K562 (cell line): ENCODE data around the gene PPP1R14B. TPM values are rescaled to one million over a fixed set of nuclear protein-coding genes. Genes with fewer than 3 reads are reported as not detected.
A peak's percentile ranks its signal among the peaks of the same experiment; 100 is the strongest.

Experiments
- ARNT ChIP-seq, 2 experiments: fragments of 450-650 bp; IDR thresholded peaks; 2 replicates each; pipeline ENCODE4 v1.6.1; 2016; ENCODE audit warnings: mild to moderate bottlenecking in 1 of 2
- CCNT2 ChIP-seq: IDR thresholded peaks from 2 replicates; pipeline ENCODE4 v1.6.1; 2011; ENCODE audit warnings: borderline replicate concordance, low read depth, mild to moderate bottlenecking, moderate library complexity, mixed read lengths, low read length; ENCODE audit not compliant: insufficient read length; ENCODE audit errors: extremely low read depth
- CREB5 ChIP-seq: fragments of 250-450 bp; sonication (Bioruptor Pico); IDR thresholded peaks from 2 replicates; pipeline ENCODE4 v1.5.0; 2020; ENCODE audit warnings: mild to moderate bottlenecking
- ETV1 ChIP-seq: fragments of 450-650 bp; conservative IDR thresholded peaks from 2 replicates; pipeline ENCODE4 v1.6.1; 2016; ENCODE audit warnings: missing genetic modification characterization, control low read depth, low read depth, missing compliant biosample characterization
- FOXP1 ChIP-seq: sonication (generic); formaldehyde crosslinking; IDR thresholded peaks from 2 replicates; pipeline ENCODE4 v1.8.0; 2022; ENCODE audit warnings: mild to moderate bottlenecking, missing genetic modification reagents
- HMGN3 ChIP-seq: IDR thresholded peaks from 2 replicates; pipeline ENCODE4 v1.6.1; 2011; ENCODE audit warnings: borderline replicate concordance, low read depth, mild to moderate bottlenecking, mixed read lengths, low read length; ENCODE audit not compliant: insufficient read length; ENCODE audit errors: extremely low read depth
- L3MBTL2 ChIP-seq: fragments of 450-650 bp; IDR thresholded peaks from 2 replicates; pipeline ENCODE4 v1.6.1; 2016; ENCODE audit warnings: mild to moderate bottlenecking, moderate library complexity
- LEF1 ChIP-seq: fragments of 450-650 bp; IDR thresholded peaks from 2 replicates; pipeline ENCODE4 v1.6.1; 2016; ENCODE audit warnings: mild to moderate bottlenecking
- MIER1 ChIP-seq: fragments of 450-650 bp; IDR thresholded peaks from 2 replicates; pipeline ENCODE4 v1.6.1; 2016; ENCODE audit warnings: antibody characterized with exemption, mild to moderate bottlenecking, low read depth
- MLLT1 ChIP-seq, 2 experiments: fragments of 450-650 bp; IDR thresholded peaks; 2 replicates each; pipeline ENCODE4 v1.6.1; 2016
- MNT ChIP-seq, 2 experiments: fragments of 450-650 bp; conservative IDR thresholded peaks; 2 replicates each; pipeline ENCODE4 v1.6.1; 2017; ENCODE audit warnings: mild to moderate bottlenecking in 2 of 2, moderate library complexity in 2 of 2
- NFE2 ChIP-seq: IDR thresholded peaks from 2 replicates; pipeline ENCODE4 v1.6.1; 2014; ENCODE audit warnings: antibody characterized with exemption, low read depth
- NR3C1 ChIP-seq: sonication (generic); formaldehyde crosslinking; IDR thresholded peaks from 2 replicates; pipeline ENCODE4 v1.8.1; 2022; ENCODE audit warnings: missing genetic modification reagents
- RCOR1 ChIP-seq, 2 experiments: IDR thresholded peaks; 2 replicates each; pipeline ENCODE4 v1.6.1; 2012; ENCODE audit warnings: low read depth in 2 of 2, low read length in 2 of 2, borderline replicate concordance in 1 of 2, improper control_type of control experiment in 1 of 2
- SIX5 ChIP-seq, 2 experiments: IDR thresholded peaks; 2 replicates each; pipeline ENCODE4 v1.6.1; 2011; ENCODE audit warnings: low read length in 2 of 2, borderline replicate concordance in 1 of 2, low read depth in 1 of 2, mild to moderate bottlenecking in 1 of 2, moderate library complexity in 1 of 2; ENCODE audit not compliant: insufficient read depth in 1 of 2
- YY1 ChIP-seq, 3 experiments: IDR thresholded peaks; 2 replicates each; pipeline ENCODE4 v1.6.1; 2011; ENCODE audit warnings: low read length in 2 of 3, mild to moderate bottlenecking in 2 of 3, moderate library complexity in 2 of 3, borderline replicate concordance in 1 of 3, control low read depth in 1 of 3, low read depth in 1 of 3; ENCODE audit not compliant: insufficient read depth in 3 of 3, insufficient replicate concordance in 2 of 3, control insufficient read depth in 1 of 3, insufficient read length in 1 of 3; ENCODE audit errors: extremely low read depth in 1 of 3
- ZC3H8 ChIP-seq: fragments of 450-650 bp; IDR thresholded peaks from 2 replicates; pipeline ENCODE4 v1.6.1; 2017
- ZNF274 ChIP-seq: IDR thresholded peaks from 2 replicates; pipeline ENCODE4 v1.6.1; 2011; ENCODE audit warnings: low read depth, mild to moderate bottlenecking, low read length, moderate library complexity, borderline replicate concordance
- ZNF277 ChIP-seq: fragments of 250-450 bp; sonication (Bioruptor Pico); IDR thresholded peaks from 2 replicates; pipeline ENCODE4 v1.8.0; 2022; ENCODE audit warnings: inconsistent platforms, mild to moderate bottlenecking, moderate library complexity, borderline replicate concordance
- polyA plus RNA-seq, 8 experiments: library from polyadenylated mRNA; depleted of rRNA in 4 of 8; stranded (reverse) in 5 of 8; unstranded in 3 of 8; fragments of >200 nt; fragmentation: Nextera tagmentation in 2 of 8; fragmentation: Illumina TruSeq in 1 of 8; extraction: Ambion mirVana in 2 of 8; extraction: Trizol in 1 of 8; gene quantifications; 2 replicates each; pipeline versions ENCODE4 v1.2.1 to v1.2.3, GENCODE V29; 2011 to 2014; ENCODE audit warnings: inconsistent platforms in 1 of 8, missing spikeins in 1 of 8
- total RNA-seq, 7 experiments: library from RNA; depleted of rRNA in 6 of 7; stranded (reverse); fragments of >200 nt in 6 of 7; fragmentation: Illumina TruSeq in 2 of 7; extraction: Trizol in 2 of 7; gene quantifications; 2 replicates each; pipeline versions ENCODE4 v1.2.1 to v1.2.3, GENCODE V29; 2011 to 2021; ENCODE audit warnings: low replicate concordance in 1 of 7

The PPP1R14B gene
- total and polyA plus RNA-seq, 9 of the 15 experiments (the other 6 are each of a cell fraction or from before 2014, with no cell fraction given) = 7.7 to 566 (median 212) TPM

GRCh38 chr11:64246871-64247728 lies at the start of gene PPP1R14B (continued):
- TF ChIP-seq ZNF274 (no peak), ARNT (IDR thresholded peaks at IDR 0.05) (peak; percentile 39 to 65; a peak in 1 of 4 replicates), NR3C1 (CRISPR knock-in tag) (no peak), LEF1 (peak; percentile 38; the same call in 1 of the 2 replicates), ZC3H8 (no peak), ETV1 (0 out of 2 replicates have a peak, but pooled peaks have one; percentile 20), MLLT1 (IDR thresholded peaks at IDR 0.05) (0 out of 4 replicates have a peak, but pooled peaks of 1 of the 2 experiments have one; percentile 23), YY1 (IDR thresholded peaks at IDR 0.05; ENCODE audit: borderline replicate concordance in 1 of 3, control insufficient read depth in 1 of 3, extremely low read depth in 1 of 3, insufficient read depth in 3 of 3, insufficient read length in 1 of 3, insufficient replicate concordance in 2 of 3, low read depth in 1 of 3, low read length in 2 of 3) (peak; percentile 90 to 99 (median 99)), CCNT2 (peak; percentile 83), CREB5 (CRISPR knock-in tag) (no peak), RCOR1 (IDR thresholded peaks at IDR 0.05; ENCODE audit: borderline replicate concordance in 1 of 2, low read depth in 2 of 2, low read length in 2 of 2) (peak in 1 of 2 experiments; percentile 13; a peak in 1 of 4 replicates), SIX5 (IDR thresholded peaks at IDR 0.05; ENCODE audit: borderline replicate concordance in 1 of 2, insufficient read depth in 1 of 2, low read depth in 1 of 2, low read length in 2 of 2) (peak; percentile 78 to 81; a peak in 3 of 4 replicates), L3MBTL2 (peak; percentile 93), FOXP1 (peak; percentile 82; the same call in 1 of the 2 replicates), MNT (conservative IDR thresholded peaks at IDR 0.05) (peak; percentile 94 to 96), MIER1 (no peak), ZNF277 (CRISPR knock-in tag) (no peak), NFE2 (no peak), HMGN3 (peak; percentile 85)
